GM23338 (cell line): ENCODE data around the gene CTDSP1. TPM values are rescaled to one million over a fixed set of nuclear protein-coding genes. Genes with fewer than 3 reads are reported as not detected.

Experiments used
- ATAC-seq: fragments of 200-7000 bp; cut with Tn5 transposase; 3 replicates; pipeline ENCODE4 v1.9.1; 2020
- DNase-seq: peaks from one replicate; pipeline ENCODE4 v3.0.0-alpha.2; 2015; ENCODE audit warnings: low spot score
- H2AFZ ChIP-seq: fragments of 200-600 bp; sonication (generic); 2 replicates; pipeline ENCODE4 v1.8.0; 2016; ENCODE audit warnings: antibody characterized with exemption, mild to moderate bottlenecking, moderate library complexity
- H3F3A ChIP-seq: fragments of 200-600 bp; sonication (generic); replicated peaks from 2 replicates; pipeline ENCODE4 v1.8.0; 2017; ENCODE audit warnings: antibody characterized with exemption, mixed run types, low read depth
- H3K27ac ChIP-seq: fragments of 200-600 bp; sonication (generic); 2 replicates; pipeline ENCODE4 v1.6.1; 2016; ENCODE audit warnings: low read depth
- H3K27me3 ChIP-seq: fragments of 200-600 bp; sonication (generic); 2 replicates; pipeline ENCODE4 v1.8.0; 2016; ENCODE audit warnings: mild to moderate bottlenecking, mixed run types, moderate library complexity; ENCODE audit not compliant: insufficient read depth
- H3K36me3 ChIP-seq: fragments of 200-600 bp; sonication (generic); 2 replicates; pipeline ENCODE4 v1.8.0; 2016; ENCODE audit warnings: mild to moderate bottlenecking; ENCODE audit not compliant: insufficient read depth
- H3K4me1 ChIP-seq: fragments of 200-600 bp; sonication (generic); 2 replicates; pipeline ENCODE4 v1.8.0; 2016; ENCODE audit warnings: mild to moderate bottlenecking, moderate library complexity; ENCODE audit not compliant: insufficient read depth
- H3K4me2 ChIP-seq: fragments of 200-600 bp; sonication (generic); 2 replicates; pipeline ENCODE4 v1.7.1; 2017; ENCODE audit warnings: mixed run types
- H3K4me3 ChIP-seq: fragments of 200-600 bp; sonication (generic); 2 replicates; pipeline ENCODE4 v1.6.1; 2016; ENCODE audit warnings: mixed run types
- H3K79me2 ChIP-seq: fragments of 200-600 bp; sonication (generic); replicated peaks from 2 replicates; pipeline ENCODE4 v1.8.0; 2017; ENCODE audit warnings: mild to moderate bottlenecking; ENCODE audit not compliant: insufficient read depth
- H3K9me2 ChIP-seq: fragments of 200-600 bp; sonication (generic); 2 replicates; pipeline ENCODE4 v1.8.0; 2017; ENCODE audit not compliant: insufficient read depth
- H4K20me1 ChIP-seq: fragments of 200-600 bp; sonication (generic); replicated peaks from 2 replicates; pipeline ENCODE4 v1.8.0; 2017; ENCODE audit warnings: mild to moderate bottlenecking; ENCODE audit not compliant: insufficient read depth
- H3K27ac Mint-ChIP-seq: 2 replicates; pipeline ENCODE4 v1.8.0; 2020; ENCODE audit warnings: inconsistent platforms, mild to moderate bottlenecking, moderate library complexity, mixed read lengths
- H3K27me3 Mint-ChIP-seq: 3 replicates; pipeline ENCODE4 v1.8.0; 2022; ENCODE audit warnings: low read depth, mild to moderate bottlenecking, moderate library complexity, mixed read lengths, inconsistent platforms; ENCODE audit not compliant: insufficient read depth, poor library complexity
- H3K36me3 Mint-ChIP-seq: 3 replicates; pipeline ENCODE4 v1.8.0; 2021; ENCODE audit warnings: low read depth, mild to moderate bottlenecking, inconsistent platforms, moderate library complexity, mixed read lengths
- H3K4me1 Mint-ChIP-seq: 3 replicates; pipeline ENCODE4 v1.8.0; 2020; ENCODE audit warnings: mild to moderate bottlenecking, inconsistent platforms, mixed read lengths
- H3K4me3 Mint-ChIP-seq: 3 replicates; pipeline ENCODE4 v1.8.0; 2021; ENCODE audit warnings: moderate library complexity, mild to moderate bottlenecking, inconsistent platforms, mixed read lengths
- H3K9me3 Mint-ChIP-seq: 3 replicates; pipeline ENCODE4 v1.8.0; 2020; ENCODE audit warnings: moderate library complexity, mild to moderate bottlenecking, inconsistent platforms, mixed read lengths
- CREB1 ChIP-seq: fragments of 250-450 bp; sonication (Bioruptor Pico); IDR thresholded peaks from 2 replicates; pipeline ENCODE4 v1.5.0; 2020; ENCODE audit warnings: low read depth, mild to moderate bottlenecking, moderate library complexity
- EZH2phosphoT487 ChIP-seq: fragments of 200-600 bp; sonication (generic); IDR thresholded peaks from one replicate; pipeline ENCODE4 v1.8.1; 2018; ENCODE audit warnings: antibody characterized with exemption; ENCODE audit not compliant: unreplicated experiment
- JUNB ChIP-seq: IDR thresholded peaks from one replicate; pipeline ENCODE4 v1.6.1; 2016; ENCODE audit warnings: antibody characterized with exemption; ENCODE audit not compliant: unreplicated experiment
- NANOG ChIP-seq: IDR thresholded peaks from 2 replicates; pipeline ENCODE4 v1.6.1; 2016; ENCODE audit warnings: antibody characterized with exemption, borderline replicate concordance
- POLR2AphosphoS5 ChIP-seq: IDR thresholded peaks from 2 replicates; pipeline ENCODE4 v1.6.1; 2016; ENCODE audit warnings: antibody characterized with exemption, low read depth
- STAT1 ChIP-seq: IDR thresholded peaks from one replicate; pipeline ENCODE4 v1.6.1; 2016; ENCODE audit warnings: antibody characterized with exemption; ENCODE audit not compliant: unreplicated experiment
- ZNF114 ChIP-seq: fragments of 250-450 bp; sonication (Bioruptor Pico); IDR thresholded peaks from 2 replicates; pipeline ENCODE4 v1.5.0; 2020; ENCODE audit warnings: mild to moderate bottlenecking, moderate library complexity
- ZNF331 ChIP-seq: fragments of 250-450 bp; sonication (Bioruptor Pico); IDR thresholded peaks from 2 replicates; pipeline ENCODE4 v1.5.0; 2020; ENCODE audit warnings: low read depth, mild to moderate bottlenecking, moderate library complexity
- polyA plus RNA-seq: library from polyadenylated mRNA; unstranded; fragments of >200 nt; fragmentation: Nextera tagmentation; extraction: Ambion mirVana; gene quantifications from 2 replicates; pipeline ENCODE4 v1.2.1, GENCODE V29; 2016
- total RNA-seq: library from RNA; depleted of rRNA; stranded (reverse); fragments of >200 nt; shearing (Covaris generic); gene quantifications from 2 replicates; pipeline ENCODE4 v1.2.3, GENCODE V29; 2014
- TF ChIP-seq, protein P1 (sequence below), 2 experiments: fragments of 200-600 bp in 1 of 2; sonication (generic) in 1 of 2; conservative IDR thresholded peaks; 2 replicates each; pipeline versions ENCODE4 v1.5.1 to v1.6.1; 2016 to 2017; ENCODE audit warnings: antibody characterized with exemption in 2 of 2, low read depth in 2 of 2, mild to moderate bottlenecking in 2 of 2, moderate library complexity in 1 of 2
- TF ChIP-seq, protein P2 (sequence below): IDR thresholded peaks from one replicate; pipeline ENCODE4 v1.6.1; 2018; ENCODE audit warnings: antibody characterized with exemption; ENCODE audit not compliant: unreplicated experiment
- TF ChIP-seq, protein P3 (sequence below): fragments of 250-450 bp; sonication (Bioruptor Pico); IDR thresholded peaks from 2 replicates; pipeline ENCODE4 v1.5.0; 2020; ENCODE audit warnings: mild to moderate bottlenecking, moderate library complexity

Gene CTDSP1
- total and polyA plus RNA-seq, 2 experiments from 2014 or later: 6.7 to 21.8 TPM

DNA sequence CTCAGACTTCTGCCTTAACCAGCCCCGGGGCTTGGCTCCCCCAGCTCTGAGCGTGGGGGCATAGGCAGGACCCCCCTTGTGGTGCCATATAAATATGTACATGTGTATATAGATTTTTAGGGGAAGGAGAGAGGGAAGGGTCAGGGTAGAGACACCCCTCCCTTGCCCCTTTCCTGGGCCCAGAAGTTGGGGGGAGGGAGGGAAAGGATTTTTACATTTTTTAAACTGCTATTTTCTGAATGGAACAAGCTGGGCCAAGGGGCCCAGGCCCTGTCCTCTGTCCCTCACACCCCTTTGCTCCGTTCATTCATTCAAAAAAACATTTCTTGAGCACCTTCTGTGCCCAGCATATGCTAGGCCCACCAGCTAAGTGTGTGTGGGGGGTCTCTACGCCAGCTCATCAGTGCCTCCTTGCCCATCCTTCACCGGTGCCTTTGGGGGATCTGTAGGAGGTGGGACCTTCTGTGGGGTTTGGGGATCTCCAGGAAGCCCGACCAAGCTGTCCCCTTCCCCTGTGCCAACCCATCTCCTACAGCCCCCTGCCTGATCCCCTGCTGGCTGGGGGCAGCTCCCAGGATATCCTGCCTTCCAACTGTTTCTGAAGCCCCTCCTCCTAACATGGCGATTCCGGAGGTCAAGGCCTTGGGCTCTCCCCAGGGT is 5.5 kb downstream of the CTDSP1 start:
- Histone ChIP-seq H3K4me2 (peak overlapping the region; percentile 94), H4K20me1 (no peaks in the 10 kb centered on the region), H3K4me3 (peak overlapping the region; percentile 82), H3K9me2 (no peaks in the 10 kb centered on the region), H3K4me1 (peaks cover 27% of the 10 kb centered on the region), H3K27me3 (no peaks in the 10 kb centered on the region), H3K36me3 (no peaks in the 10 kb centered on the region), H2AFZ (peak overlapping the region; percentile 97), H3K79me2 (no peaks in the 10 kb centered on the region), H3K27ac (peak overlapping the region; percentile 99), H3F3A (peaks cover 17% of the 10 kb centered on the region)
- DNase-seq (no peak), ATAC-seq (peak; percentile 15)
- no peak for TF ChIP-seq POLR2AphosphoS5
- TF ChIP-seq ZNF114: no peak
- no peak for TF ChIP-seq STAT1
- no peak for TF ChIP-seq EZH2phosphoT487
- TF ChIP-seq, protein P1, sequence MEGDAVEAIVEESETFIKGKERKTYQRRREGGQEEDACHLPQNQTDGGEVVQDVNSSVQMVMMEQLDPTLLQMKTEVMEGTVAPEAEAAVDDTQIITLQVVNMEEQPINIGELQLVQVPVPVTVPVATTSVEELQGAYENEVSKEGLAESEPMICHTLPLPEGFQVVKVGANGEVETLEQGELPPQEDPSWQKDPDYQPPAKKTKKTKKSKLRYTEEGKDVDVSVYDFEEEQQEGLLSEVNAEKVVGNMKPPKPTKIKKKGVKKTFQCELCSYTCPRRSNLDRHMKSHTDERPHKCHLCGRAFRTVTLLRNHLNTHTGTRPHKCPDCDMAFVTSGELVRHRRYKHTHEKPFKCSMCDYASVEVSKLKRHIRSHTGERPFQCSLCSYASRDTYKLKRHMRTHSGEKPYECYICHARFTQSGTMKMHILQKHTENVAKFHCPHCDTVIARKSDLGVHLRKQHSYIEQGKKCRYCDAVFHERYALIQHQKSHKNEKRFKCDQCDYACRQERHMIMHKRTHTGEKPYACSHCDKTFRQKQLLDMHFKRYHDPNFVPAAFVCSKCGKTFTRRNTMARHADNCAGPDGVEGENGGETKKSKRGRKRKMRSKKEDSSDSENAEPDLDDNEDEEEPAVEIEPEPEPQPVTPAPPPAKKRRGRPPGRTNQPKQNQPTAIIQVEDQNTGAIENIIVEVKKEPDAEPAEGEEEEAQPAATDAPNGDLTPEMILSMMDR (conservative IDR thresholded peaks at IDR 0.05; ENCODE audit: low read depth in 2 of 2): no peak
- no peak for TF ChIP-seq ZNF331
- TF ChIP-seq, protein P2, sequence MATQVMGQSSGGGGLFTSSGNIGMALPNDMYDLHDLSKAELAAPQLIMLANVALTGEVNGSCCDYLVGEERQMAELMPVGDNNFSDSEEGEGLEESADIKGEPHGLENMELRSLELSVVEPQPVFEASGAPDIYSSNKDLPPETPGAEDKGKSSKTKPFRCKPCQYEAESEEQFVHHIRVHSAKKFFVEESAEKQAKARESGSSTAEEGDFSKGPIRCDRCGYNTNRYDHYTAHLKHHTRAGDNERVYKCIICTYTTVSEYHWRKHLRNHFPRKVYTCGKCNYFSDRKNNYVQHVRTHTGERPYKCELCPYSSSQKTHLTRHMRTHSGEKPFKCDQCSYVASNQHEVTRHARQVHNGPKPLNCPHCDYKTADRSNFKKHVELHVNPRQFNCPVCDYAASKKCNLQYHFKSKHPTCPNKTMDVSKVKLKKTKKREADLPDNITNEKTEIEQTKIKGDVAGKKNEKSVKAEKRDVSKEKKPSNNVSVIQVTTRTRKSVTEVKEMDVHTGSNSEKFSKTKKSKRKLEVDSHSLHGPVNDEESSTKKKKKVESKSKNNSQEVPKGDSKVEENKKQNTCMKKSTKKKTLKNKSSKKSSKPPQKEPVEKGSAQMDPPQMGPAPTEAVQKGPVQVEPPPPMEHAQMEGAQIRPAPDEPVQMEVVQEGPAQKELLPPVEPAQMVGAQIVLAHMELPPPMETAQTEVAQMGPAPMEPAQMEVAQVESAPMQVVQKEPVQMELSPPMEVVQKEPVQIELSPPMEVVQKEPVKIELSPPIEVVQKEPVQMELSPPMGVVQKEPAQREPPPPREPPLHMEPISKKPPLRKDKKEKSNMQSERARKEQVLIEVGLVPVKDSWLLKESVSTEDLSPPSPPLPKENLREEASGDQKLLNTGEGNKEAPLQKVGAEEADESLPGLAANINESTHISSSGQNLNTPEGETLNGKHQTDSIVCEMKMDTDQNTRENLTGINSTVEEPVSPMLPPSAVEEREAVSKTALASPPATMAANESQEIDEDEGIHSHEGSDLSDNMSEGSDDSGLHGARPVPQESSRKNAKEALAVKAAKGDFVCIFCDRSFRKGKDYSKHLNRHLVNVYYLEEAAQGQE: no peak
- no peak for TF ChIP-seq CREB1 (CRISPR knock-in tag)
- TF ChIP-seq NANOG: no peak
- TF ChIP-seq JUNB: no peak
- peak overlapping the region; percentile 96 for H3K27ac Mint-ChIP-seq
- peaks cover 11% of the 10 kb centered on the region for H3K27me3 Mint-ChIP-seq
- H3K36me3 Mint-ChIP-seq: peaks cover 12% of the 10 kb centered on the region
- no peaks in the 10 kb centered on the region for H3K9me3 Mint-ChIP-seq
- peaks cover 22% of the 10 kb centered on the region for H3K4me1 Mint-ChIP-seq
- peak overlapping the region; percentile 81 for H3K4me3 Mint-ChIP-seq

DNA sequence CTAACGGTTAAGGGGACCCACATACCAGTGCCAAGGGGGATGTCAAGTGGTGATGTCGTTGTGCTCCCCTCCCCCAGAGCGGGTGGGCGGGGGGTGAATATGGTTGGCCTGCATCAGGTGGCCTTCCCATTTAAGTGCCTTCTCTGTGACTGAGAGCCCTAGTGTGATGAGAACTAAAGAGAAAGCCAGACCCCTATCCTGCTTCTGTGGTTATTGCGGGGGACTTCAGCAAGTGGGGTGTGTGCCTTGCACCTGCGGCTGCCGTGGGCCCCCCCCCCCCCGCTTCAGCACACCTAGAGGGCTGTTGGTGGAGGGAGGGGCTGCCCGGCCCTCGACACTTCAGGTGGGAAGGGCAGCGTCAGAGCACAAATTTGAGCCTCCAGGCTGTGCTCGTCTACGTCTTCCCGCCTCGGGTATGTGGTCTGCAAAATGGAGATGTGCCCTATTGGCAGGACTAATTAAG is 6.1 kb downstream of the CTDSP1 start:
- H3K36me3 Mint-ChIP-seq: peaks cover 12% of the 10 kb centered on the region
- peak overlapping the region; percentile 94 for H3K4me2 ChIP-seq
- H3K4me1 Mint-ChIP-seq: peaks cover 22% of the 10 kb centered on the region
- no peaks in the 10 kb centered on the region for H3K79me2 ChIP-seq
- H3K9me2 ChIP-seq: no peaks in the 10 kb centered on the region
- peak overlapping the region; percentile 81 for H3K4me3 Mint-ChIP-seq
- peaks cover 27% of the 10 kb centered on the region for H3K4me1 ChIP-seq
- TF ChIP-seq POLR2AphosphoS5: peak; percentile 59
- TF ChIP-seq, protein P3, sequence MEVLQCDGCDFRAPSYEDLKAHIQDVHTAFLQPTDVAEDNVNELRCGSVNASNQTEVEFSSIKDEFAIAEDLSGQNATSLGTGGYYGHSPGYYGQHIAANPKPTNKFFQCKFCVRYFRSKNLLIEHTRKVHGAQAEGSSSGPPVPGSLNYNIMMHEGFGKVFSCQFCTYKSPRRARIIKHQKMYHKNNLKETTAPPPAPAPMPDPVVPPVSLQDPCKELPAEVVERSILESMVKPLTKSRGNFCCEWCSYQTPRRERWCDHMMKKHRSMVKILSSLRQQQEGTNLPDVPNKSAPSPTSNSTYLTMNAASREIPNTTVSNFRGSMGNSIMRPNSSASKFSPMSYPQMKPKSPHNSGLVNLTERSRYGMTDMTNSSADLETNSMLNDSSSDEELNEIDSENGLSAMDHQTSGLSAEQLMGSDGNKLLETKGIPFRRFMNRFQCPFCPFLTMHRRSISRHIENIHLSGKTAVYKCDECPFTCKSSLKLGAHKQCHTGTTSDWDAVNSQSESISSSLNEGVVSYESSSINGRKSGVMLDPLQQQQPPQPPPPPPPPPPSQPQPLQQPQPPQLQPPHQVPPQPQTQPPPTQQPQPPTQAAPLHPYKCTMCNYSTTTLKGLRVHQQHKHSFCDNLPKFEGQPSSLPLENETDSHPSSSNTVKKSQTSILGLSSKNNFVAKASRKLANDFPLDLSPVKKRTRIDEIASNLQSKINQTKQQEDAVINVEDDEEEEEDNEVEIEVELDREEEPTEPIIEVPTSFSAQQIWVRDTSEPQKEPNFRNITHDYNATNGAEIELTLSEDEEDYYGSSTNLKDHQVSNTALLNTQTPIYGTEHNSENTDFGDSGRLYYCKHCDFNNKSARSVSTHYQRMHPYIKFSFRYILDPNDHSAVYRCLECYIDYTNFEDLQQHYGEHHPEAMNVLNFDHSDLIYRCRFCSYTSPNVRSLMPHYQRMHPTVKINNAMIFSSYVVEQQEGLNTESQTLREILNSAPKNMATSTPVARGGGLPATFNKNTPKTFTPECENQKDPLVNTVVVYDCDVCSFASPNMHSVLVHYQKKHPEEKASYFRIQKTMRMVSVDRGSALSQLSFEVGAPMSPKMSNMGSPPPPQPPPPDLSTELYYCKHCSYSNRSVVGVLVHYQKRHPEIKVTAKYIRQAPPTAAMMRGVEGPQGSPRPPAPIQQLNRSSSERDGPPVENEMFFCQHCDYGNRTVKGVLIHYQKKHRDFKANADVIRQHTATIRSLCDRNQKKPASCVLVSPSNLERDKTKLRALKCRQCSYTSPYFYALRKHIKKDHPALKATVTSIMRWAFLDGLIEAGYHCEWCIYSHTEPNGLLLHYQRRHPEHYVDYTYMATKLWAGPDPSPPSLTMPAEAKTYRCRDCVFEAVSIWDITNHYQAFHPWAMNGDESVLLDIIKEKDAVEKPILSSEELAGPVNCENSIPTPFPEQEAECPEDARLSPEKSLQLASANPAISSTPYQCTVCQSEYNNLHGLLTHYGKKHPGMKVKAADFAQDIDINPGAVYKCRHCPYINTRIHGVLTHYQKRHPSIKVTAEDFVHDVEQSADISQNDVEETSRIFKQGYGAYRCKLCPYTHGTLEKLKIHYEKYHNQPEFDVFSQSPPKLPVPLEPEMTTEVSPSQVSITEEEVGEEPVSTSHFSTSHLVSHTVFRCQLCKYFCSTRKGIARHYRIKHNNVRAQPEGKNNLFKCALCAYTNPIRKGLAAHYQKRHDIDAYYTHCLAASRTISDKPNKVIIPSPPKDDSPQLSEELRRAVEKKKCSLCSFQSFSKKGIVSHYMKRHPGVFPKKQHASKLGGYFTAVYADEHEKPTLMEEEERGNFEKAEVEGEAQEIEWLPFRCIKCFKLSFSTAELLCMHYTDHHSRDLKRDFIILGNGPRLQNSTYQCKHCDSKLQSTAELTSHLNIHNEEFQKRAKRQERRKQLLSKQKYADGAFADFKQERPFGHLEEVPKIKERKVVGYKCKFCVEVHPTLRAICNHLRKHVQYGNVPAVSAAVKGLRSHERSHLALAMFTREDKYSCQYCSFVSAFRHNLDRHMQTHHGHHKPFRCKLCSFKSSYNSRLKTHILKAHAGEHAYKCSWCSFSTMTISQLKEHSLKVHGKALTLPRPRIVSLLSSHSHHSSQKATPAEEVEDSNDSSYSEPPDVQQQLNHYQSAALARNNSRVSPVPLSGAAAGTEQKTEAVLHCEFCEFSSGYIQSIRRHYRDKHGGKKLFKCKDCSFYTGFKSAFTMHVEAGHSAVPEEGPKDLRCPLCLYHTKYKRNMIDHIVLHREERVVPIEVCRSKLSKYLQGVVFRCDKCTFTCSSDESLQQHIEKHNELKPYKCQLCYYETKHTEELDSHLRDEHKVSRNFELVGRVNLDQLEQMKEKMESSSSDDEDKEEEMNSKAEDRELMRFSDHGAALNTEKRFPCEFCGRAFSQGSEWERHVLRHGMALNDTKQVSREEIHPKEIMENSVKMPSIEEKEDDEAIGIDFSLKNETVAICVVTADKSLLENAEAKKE (CRISPR knock-in tag): no peak
- peak overlapping the region; percentile 97 for H2AFZ ChIP-seq
- DNase-seq: peak; percentile 67
- H4K20me1 ChIP-seq: no peaks in the 10 kb centered on the region
- ATAC-seq: peak; percentile 5; the same call in 1 of the 3 replicates
- H3K9me3 Mint-ChIP-seq: no peaks in the 10 kb centered on the region
- peaks cover 11% of the 10 kb centered on the region for H3K27me3 Mint-ChIP-seq
- H3K27ac Mint-ChIP-seq: peak overlapping the region; percentile 96
- H3F3A ChIP-seq: peaks cover 17% of the 10 kb centered on the region
- H3K27ac ChIP-seq: peak overlapping the region; percentile 99
- no peaks in the 10 kb centered on the region for H3K27me3 ChIP-seq
- H3K4me3 ChIP-seq: peak overlapping the region; percentile 82
- no peaks in the 10 kb centered on the region for H3K36me3 ChIP-seq
